ENCODE data around the gene MPST.

DNA sequence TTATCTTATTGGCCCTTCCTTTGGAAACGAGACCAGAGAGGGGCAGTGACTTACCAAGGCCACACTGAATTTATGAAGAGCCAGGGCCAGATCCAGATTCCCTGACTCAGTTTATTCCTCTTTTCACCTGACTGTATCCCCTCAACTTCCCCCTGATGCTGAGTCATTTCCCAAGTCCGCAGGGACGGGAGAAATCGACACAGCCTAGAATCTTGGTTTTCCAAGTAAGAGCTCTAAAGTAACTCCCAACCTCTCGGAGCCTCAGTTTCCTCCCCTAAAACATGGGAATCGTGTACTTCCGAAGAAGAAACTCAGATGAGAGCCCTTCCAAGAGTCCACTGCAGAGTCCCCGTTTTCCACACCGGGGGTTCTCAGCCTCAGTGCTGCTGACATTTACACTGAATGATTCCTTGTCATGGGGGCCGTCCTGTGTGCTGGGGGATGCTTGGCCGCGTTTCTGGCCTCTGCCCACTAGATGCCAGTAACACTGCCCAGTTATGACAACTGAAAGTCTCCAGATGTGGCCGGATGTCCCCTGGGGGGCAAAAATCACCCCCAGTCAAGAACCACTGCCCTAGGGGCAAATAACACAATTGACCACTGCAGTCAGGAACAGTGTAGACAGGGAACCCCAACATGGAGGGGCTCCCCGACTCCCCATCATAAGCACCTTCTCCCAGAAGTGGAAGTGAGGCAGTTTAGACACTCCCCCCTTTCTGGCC, 11.2 kb downstream of the MPST start:
- TF ChIP-seq, protein P1, sequence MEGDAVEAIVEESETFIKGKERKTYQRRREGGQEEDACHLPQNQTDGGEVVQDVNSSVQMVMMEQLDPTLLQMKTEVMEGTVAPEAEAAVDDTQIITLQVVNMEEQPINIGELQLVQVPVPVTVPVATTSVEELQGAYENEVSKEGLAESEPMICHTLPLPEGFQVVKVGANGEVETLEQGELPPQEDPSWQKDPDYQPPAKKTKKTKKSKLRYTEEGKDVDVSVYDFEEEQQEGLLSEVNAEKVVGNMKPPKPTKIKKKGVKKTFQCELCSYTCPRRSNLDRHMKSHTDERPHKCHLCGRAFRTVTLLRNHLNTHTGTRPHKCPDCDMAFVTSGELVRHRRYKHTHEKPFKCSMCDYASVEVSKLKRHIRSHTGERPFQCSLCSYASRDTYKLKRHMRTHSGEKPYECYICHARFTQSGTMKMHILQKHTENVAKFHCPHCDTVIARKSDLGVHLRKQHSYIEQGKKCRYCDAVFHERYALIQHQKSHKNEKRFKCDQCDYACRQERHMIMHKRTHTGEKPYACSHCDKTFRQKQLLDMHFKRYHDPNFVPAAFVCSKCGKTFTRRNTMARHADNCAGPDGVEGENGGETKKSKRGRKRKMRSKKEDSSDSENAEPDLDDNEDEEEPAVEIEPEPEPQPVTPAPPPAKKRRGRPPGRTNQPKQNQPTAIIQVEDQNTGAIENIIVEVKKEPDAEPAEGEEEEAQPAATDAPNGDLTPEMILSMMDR (IDR thresholded peaks at IDR 0.05; ENCODE audit: insufficient read depth, low read length, poor library complexity, severe bottlenecking), result no peak
- no peak for TF ChIP-seq EZH2phosphoT487 (conservative IDR thresholded peaks at IDR 0.05; ENCODE audit: low read length)

Data from SU-DHL-6 (cell line).